Liver (tissue), 9 donors: Measurements from ENCODE around the gene LTB4R2. TPM values are rescaled to one million over a fixed set of nuclear protein-coding genes. Genes with fewer than 3 reads are reported as not detected.

Experiments
- DNase-seq: peaks from one replicate; pipeline ENCODE4 v3.0.0-alpha.2; 2017; ENCODE audit warnings: low spot score
- H3K27ac ChIP-seq, 2 donors: one replicate each; pipeline ENCODE4 v1.7.0; 2013; ENCODE audit warnings: inconsistent platforms in 2 of 2, low read length in 2 of 2, control low read depth in 1 of 2, low read depth in 1 of 2, mild to moderate bottlenecking in 1 of 2
- H3K27me3 ChIP-seq, 4 donors: one replicate each; pipeline versions ENCODE4 v1.6.1 to v1.7.0; 2013; ENCODE audit warnings: low read length in 3 of 4, inconsistent platforms in 1 of 4, mild to moderate bottlenecking in 1 of 4, moderate library complexity in 1 of 4; ENCODE audit not compliant: control insufficient read depth in 4 of 4, insufficient read depth in 4 of 4
- H3K36me3 ChIP-seq, 4 donors: one replicate each; pipeline versions ENCODE4 v1.6.1 to v1.7.0; 2013; ENCODE audit warnings: low read length in 3 of 4, mild to moderate bottlenecking in 3 of 4, low read depth in 1 of 4, moderate library complexity in 1 of 4; ENCODE audit not compliant: control insufficient read depth in 4 of 4, insufficient read depth in 3 of 4
- H3K4me1 ChIP-seq, 4 donors: one replicate each; pipeline versions ENCODE4 v1.6.1 to v1.7.0; 2013; ENCODE audit warnings: low read length in 3 of 4, mild to moderate bottlenecking in 3 of 4, moderate library complexity in 1 of 4; ENCODE audit not compliant: control insufficient read depth in 4 of 4, insufficient read depth in 4 of 4
- H3K4me3 ChIP-seq, 3 donors: one replicate each; pipeline versions ENCODE4 v1.6.1 to v1.7.0; 2013; ENCODE audit warnings: low read length in 3 of 3, control low read depth in 1 of 3, low read depth in 1 of 3, mild to moderate bottlenecking in 1 of 3
- H3K9ac ChIP-seq, 2 donors: one replicate each; pipeline ENCODE4 v1.7.0; 2013; ENCODE audit warnings: low read length in 2 of 2, mild to moderate bottlenecking in 2 of 2, moderate library complexity in 2 of 2, control low read depth in 1 of 2, low read depth in 1 of 2
- H3K9me3 ChIP-seq, 4 donors: one replicate each; pipeline versions ENCODE4 v1.6.1 to v1.7.0; 2013; ENCODE audit warnings: low read length in 3 of 4; ENCODE audit not compliant: control insufficient read depth in 4 of 4
- EGR1 ChIP-seq, 2 donors: IDR thresholded peaks; 2 replicates each; pipeline ENCODE4 v1.6.1; 2016 to 2018; ENCODE audit warnings: antibody characterized with exemption in 2 of 2, low read depth in 2 of 2
- FOXA2 ChIP-seq: IDR thresholded peaks from 2 replicates; pipeline ENCODE4 v1.6.1; 2016; ENCODE audit warnings: antibody characterized with exemption
- GABPA ChIP-seq, 2 donors: IDR thresholded peaks in 1 of 2; conservative IDR thresholded peaks in 1 of 2; 2 replicates each; pipeline ENCODE4 v1.6.1; 2016; ENCODE audit warnings: antibody characterized with exemption in 2 of 2, mild to moderate bottlenecking in 1 of 2, moderate library complexity in 1 of 2
- HNF4A ChIP-seq, 2 donors: conservative IDR thresholded peaks; 2 replicates each; pipeline ENCODE4 v1.6.1; 2016; ENCODE audit warnings: antibody characterized with exemption in 2 of 2, mild to moderate bottlenecking in 2 of 2
- HNF4G ChIP-seq: IDR thresholded peaks from 2 replicates; pipeline ENCODE4 v1.6.1; 2016; ENCODE audit warnings: antibody characterized with exemption
- NR2F2 ChIP-seq: IDR thresholded peaks from 2 replicates; pipeline ENCODE4 v1.6.1; 2016; ENCODE audit warnings: antibody characterized with exemption
- RAD21 ChIP-seq, 2 donors: IDR thresholded peaks; 2 replicates each; pipeline ENCODE4 v1.6.1; 2016; ENCODE audit warnings: antibody characterized with exemption in 2 of 2, mild to moderate bottlenecking in 2 of 2
- RXRA ChIP-seq, 2 donors: IDR thresholded peaks; 2 replicates each; pipeline ENCODE4 v1.6.1; 2017 to 2018; ENCODE audit warnings: antibody characterized with exemption in 2 of 2, mild to moderate bottlenecking in 1 of 2
- SP1 ChIP-seq: IDR thresholded peaks from 2 replicates; pipeline ENCODE4 v1.6.1; 2018; ENCODE audit warnings: antibody characterized with exemption, mild to moderate bottlenecking
- TAF1 ChIP-seq: conservative IDR thresholded peaks from 2 replicates; pipeline ENCODE4 v1.6.1; 2016; ENCODE audit warnings: antibody characterized with exemption, mild to moderate bottlenecking
- YY1 ChIP-seq: IDR thresholded peaks from 2 replicates; pipeline ENCODE4 v1.6.1; 2016; ENCODE audit warnings: antibody characterized with exemption, mild to moderate bottlenecking
- WGBS: extraction: QIAGEN DNeasy Blood & Tissue Kit; methylation state at CpG from one replicate; pipeline ENCODE4 v1.1.7; 2013; 5-methylcytosine and 5-hydroxymethylcytosine counted together
- polyA plus RNA-seq, 2 donors: library from polyadenylated mRNA; stranded (reverse) in 1 of 2; unstranded in 1 of 2; fragments of 200-250 nt in 1 of 2; fragments of >200 nt in 1 of 2; fragmentation: Nextera tagmentation in 1 of 2; extraction: Ambion mirVana in 1 of 2; gene quantifications; one replicate each; pipeline versions ENCODE4 v1.2.1 to v1.2.3, GENCODE V29; 2013 to 2015
- total RNA-seq, 2 donors: library from RNA; depleted of rRNA; stranded (reverse); fragments of >200 nt; gene quantifications; one replicate each; pipeline ENCODE4 v1.2.3, GENCODE V29; 2014
- TF ChIP-seq, protein P1 (sequence below): IDR thresholded peaks from 2 replicates; pipeline ENCODE4 v1.6.1; 2016; ENCODE audit warnings: antibody characterized with exemption
- TF ChIP-seq, protein P2 (sequence below): fragments of 150-350 bp; IDR thresholded peaks from 2 replicates; pipeline ENCODE4 v1.5.1; 2017; ENCODE audit warnings: improper control_type of control experiment, low read depth, low read length; ENCODE audit not compliant: missing input control
- TF ChIP-seq, protein P3 (sequence below): IDR thresholded peaks from 2 replicates; pipeline ENCODE4 v1.6.1; 2016; ENCODE audit warnings: antibody characterized with exemption, mild to moderate bottlenecking
- donor health status: healthy.
- donor health status: healthy.
- donor health status: healthy.
- donor health status: healthy.
- donor health status: healthy.

Gene LTB4R2
- total and polyA plus RNA-seq, 4 donors, result 0.28 to 11.3 (median 1.9) TPM

DNA sequence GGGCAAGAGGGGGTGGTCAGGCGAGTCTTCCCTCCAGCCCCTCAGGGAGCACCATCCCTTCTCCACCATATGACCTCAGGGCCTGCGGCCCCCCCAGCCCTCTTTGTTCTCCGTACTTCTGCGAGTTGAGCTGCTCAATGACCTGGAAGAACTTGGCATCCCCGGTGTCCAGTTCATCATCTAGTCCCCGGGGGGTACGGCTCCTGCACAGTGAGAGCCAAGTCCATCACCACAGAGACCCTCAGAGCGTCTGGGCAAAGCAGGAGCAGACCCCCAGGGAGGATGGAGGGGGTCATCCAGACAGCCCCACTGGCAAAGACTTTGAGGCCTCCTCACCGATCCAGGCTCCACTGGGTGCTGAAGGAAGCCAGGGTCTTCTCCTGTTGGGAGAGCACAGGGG, 16.0 kb downstream of the LTB4R2 start:
- no peak overlapping the region for H3K27ac ChIP-seq
- WGBS, result 90% methylated on average over 9 of the region's 9 CpGs

DNA sequence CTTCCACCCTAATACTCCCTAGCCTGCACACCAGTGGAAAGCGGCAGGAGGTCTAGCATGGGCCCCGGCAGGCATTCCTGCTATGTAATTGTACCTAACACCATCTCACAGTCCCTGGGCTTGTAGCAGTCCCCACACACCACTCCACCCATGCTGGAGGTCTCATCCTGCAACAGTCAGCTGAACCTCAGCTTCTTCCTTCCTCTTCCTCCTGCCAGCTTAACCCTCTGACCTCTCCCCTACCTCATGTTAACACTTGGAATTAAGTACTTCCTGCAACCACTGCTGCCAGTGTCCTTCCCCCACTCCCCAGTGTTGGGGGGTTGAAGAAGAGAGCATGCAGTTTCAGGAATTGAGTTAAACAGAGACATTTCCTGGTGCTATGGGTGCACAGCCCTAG, 17.4 kb downstream of the LTB4R2 start:
- DNase-seq, result no peak
- TF ChIP-seq HNF4A (conservative IDR thresholded peaks at IDR 0.05) (no peak), GABPA (IDR thresholded peaks at IDR 0.05 in 1 of 2, conservative IDR thresholded peaks at IDR 0.05 in 1 of 2) (no peak), HNF4G (no peak), EGR1 (IDR thresholded peaks at IDR 0.05; ENCODE audit: low read depth in 2 of 2) (no peak), YY1 (no peak), SP1 (no peak), TAF1 (no peak), FOXA2 (no peak), NR2F2 (no peak), RAD21 (IDR thresholded peaks at IDR 0.05) (no peak)
- TF ChIP-seq, protein P1, sequence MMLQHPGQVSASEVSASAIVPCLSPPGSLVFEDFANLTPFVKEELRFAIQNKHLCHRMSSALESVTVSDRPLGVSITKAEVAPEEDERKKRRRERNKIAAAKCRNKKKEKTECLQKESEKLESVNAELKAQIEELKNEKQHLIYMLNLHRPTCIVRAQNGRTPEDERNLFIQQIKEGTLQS, result no peak
- TF ChIP-seq, protein P2, sequence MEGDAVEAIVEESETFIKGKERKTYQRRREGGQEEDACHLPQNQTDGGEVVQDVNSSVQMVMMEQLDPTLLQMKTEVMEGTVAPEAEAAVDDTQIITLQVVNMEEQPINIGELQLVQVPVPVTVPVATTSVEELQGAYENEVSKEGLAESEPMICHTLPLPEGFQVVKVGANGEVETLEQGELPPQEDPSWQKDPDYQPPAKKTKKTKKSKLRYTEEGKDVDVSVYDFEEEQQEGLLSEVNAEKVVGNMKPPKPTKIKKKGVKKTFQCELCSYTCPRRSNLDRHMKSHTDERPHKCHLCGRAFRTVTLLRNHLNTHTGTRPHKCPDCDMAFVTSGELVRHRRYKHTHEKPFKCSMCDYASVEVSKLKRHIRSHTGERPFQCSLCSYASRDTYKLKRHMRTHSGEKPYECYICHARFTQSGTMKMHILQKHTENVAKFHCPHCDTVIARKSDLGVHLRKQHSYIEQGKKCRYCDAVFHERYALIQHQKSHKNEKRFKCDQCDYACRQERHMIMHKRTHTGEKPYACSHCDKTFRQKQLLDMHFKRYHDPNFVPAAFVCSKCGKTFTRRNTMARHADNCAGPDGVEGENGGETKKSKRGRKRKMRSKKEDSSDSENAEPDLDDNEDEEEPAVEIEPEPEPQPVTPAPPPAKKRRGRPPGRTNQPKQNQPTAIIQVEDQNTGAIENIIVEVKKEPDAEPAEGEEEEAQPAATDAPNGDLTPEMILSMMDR, result no peak
- Histone ChIP-seq H3K4me3 (no peak overlapping the region), H3K9me3 (no peaks in the 10 kb centered on the region), H3K9ac (no peak overlapping the region), H3K27ac (no peak overlapping the region), H3K4me1 (peaks cover under 1 to 13% (median 4%) of the 10 kb centered on the region in 4 donors), H3K27me3 (no peaks in the 10 kb centered on the region), H3K36me3 (no peaks in the 10 kb centered on the region)
- WGBS, result 82% methylated on average over 2 of the region's 2 CpGs

More for the DNA sequence above, 16.0 kb downstream of the LTB4R2 start:
- DNase-seq, result no peak
- Histone ChIP-seq H3K4me3 (no peak overlapping the region), H3K36me3 (no peaks in the 10 kb centered on the region), H3K27me3 (no peaks in the 10 kb centered on the region), H3K4me1 (peaks cover 0 to 6% (median 1%) of the 10 kb centered on the region in 4 donors), H3K9ac (no peak overlapping the region), H3K9me3 (no peaks in the 10 kb centered on the region)
- TF ChIP-seq RXRA (IDR thresholded peaks at IDR 0.05) (no peak), GABPA (IDR thresholded peaks at IDR 0.05 in 1 of 2, conservative IDR thresholded peaks at IDR 0.05 in 1 of 2) (no peak), SP1 (no peak)
- TF ChIP-seq, protein P3, sequence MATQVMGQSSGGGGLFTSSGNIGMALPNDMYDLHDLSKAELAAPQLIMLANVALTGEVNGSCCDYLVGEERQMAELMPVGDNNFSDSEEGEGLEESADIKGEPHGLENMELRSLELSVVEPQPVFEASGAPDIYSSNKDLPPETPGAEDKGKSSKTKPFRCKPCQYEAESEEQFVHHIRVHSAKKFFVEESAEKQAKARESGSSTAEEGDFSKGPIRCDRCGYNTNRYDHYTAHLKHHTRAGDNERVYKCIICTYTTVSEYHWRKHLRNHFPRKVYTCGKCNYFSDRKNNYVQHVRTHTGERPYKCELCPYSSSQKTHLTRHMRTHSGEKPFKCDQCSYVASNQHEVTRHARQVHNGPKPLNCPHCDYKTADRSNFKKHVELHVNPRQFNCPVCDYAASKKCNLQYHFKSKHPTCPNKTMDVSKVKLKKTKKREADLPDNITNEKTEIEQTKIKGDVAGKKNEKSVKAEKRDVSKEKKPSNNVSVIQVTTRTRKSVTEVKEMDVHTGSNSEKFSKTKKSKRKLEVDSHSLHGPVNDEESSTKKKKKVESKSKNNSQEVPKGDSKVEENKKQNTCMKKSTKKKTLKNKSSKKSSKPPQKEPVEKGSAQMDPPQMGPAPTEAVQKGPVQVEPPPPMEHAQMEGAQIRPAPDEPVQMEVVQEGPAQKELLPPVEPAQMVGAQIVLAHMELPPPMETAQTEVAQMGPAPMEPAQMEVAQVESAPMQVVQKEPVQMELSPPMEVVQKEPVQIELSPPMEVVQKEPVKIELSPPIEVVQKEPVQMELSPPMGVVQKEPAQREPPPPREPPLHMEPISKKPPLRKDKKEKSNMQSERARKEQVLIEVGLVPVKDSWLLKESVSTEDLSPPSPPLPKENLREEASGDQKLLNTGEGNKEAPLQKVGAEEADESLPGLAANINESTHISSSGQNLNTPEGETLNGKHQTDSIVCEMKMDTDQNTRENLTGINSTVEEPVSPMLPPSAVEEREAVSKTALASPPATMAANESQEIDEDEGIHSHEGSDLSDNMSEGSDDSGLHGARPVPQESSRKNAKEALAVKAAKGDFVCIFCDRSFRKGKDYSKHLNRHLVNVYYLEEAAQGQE, result no peak
